ENCODE results near the gene FBXL14. TPM values are rescaled to one million over a fixed set of nuclear protein-coding genes. Genes with fewer than 3 reads are reported as not detected.

FBXL14 gene
- total and polyA plus RNA-seq, 2 of the 13 experiments (the other 11 are each of a cell fraction or from before 2014, with no cell fraction given), result 7.0 to 7.4 TPM

GRCh38 chr12:1594006-1594260 lies 448 bp downstream of the FBXL14 start (continued):
- TF ChIP-seq YEATS4 (CRISPR knock-in tag; IDR thresholded peaks at IDR 0.05; ENCODE audit: borderline replicate concordance) (0 out of 2 replicates have a peak, but pooled peaks have one; percentile 13), XRCC5 (optimal IDR thresholded peaks at IDR 0.05; ENCODE audit: low read length) (no peak), AKAP8 (CRISPR knock-in tag; IDR thresholded peaks at IDR 0.05) (no peak), ZNF276 (CRISPR knock-in tag; IDR thresholded peaks at IDR 0.05; ENCODE audit: low read depth) (no peak), TFDP1 (CRISPR knock-in tag; IDR thresholded peaks at IDR 0.05; ENCODE audit: borderline replicate concordance) (no peak), AGO2 (optimal IDR thresholded peaks at IDR 0.05; ENCODE audit: low read depth, low read length) (peak; percentile 35), ZNF570 (CRISPR knock-in tag; IDR thresholded peaks at IDR 0.05; ENCODE audit: borderline replicate concordance) (no peak), SAP130 (CRISPR knock-in tag; IDR thresholded peaks at IDR 0.05; ENCODE audit: low read depth) (no peak), GFI1 (CRISPR knock-in tag; IDR thresholded peaks at IDR 0.05; ENCODE audit: borderline replicate concordance) (no peak), WIZ (CRISPR knock-in tag; IDR thresholded peaks at IDR 0.05) (no peak), EZH2 (conservative IDR thresholded peaks at IDR 0.05; ENCODE audit: low read depth, low read length) (no peak), ZNF382 (CRISPR knock-in tag; IDR thresholded peaks at IDR 0.05; ENCODE audit: borderline replicate concordance) (no peak), ZNF567 (CRISPR knock-in tag; IDR thresholded peaks at IDR 0.05; ENCODE audit: borderline replicate concordance) (no peak), SKI (IDR thresholded peaks at IDR 0.05; ENCODE audit: partially characterized antibody) (peak; percentile 34), MYPOP (CRISPR knock-in tag; IDR thresholded peaks at IDR 0.05) (no peak), KIAA2018 (CRISPR knock-in tag; IDR thresholded peaks at IDR 0.05; ENCODE audit: borderline replicate concordance) (no peak), ZBTB21 (CRISPR knock-in tag; IDR thresholded peaks at IDR 0.05) (no peak), ZBTB38 (CRISPR knock-in tag; IDR thresholded peaks at IDR 0.05) (no peak), TMF1 (CRISPR knock-in tag; IDR thresholded peaks at IDR 0.05; ENCODE audit: low read depth) (no peak)

Measured in HepG2 (cell line).